Fibroblast of lung (primary cell): ENCODE measurements around the gene METTL23. TPM values are rescaled to one million over a fixed set of nuclear protein-coding genes. Genes with fewer than 3 reads are reported as not detected.

Source experiments
- DNase-seq, 2 donors: peaks; one replicate each; pipeline versions ENCODE4 v3.0.0 to v3.0.0-alpha.2; 2010; ENCODE audit warnings: low read depth in 2 of 2
- H2AFZ ChIP-seq: 2 replicates; pipeline ENCODE4 v1.5.1; 2012; ENCODE audit warnings: low read length, control low read depth, inconsistent platforms
- H3K27ac ChIP-seq: 2 replicates; pipeline ENCODE4 v1.5.1; 2011; ENCODE audit warnings: low read length, control low read depth; ENCODE audit not compliant: insufficient read depth
- H3K27me3 ChIP-seq: 2 replicates; pipeline ENCODE4 v1.5.1; 2011; ENCODE audit warnings: mild to moderate bottlenecking, low read length; ENCODE audit not compliant: control insufficient read depth, insufficient read depth
- H3K36me3 ChIP-seq: 2 replicates; pipeline ENCODE4 v1.5.1; 2011; ENCODE audit warnings: low read length; ENCODE audit not compliant: control insufficient read depth, insufficient read depth
- H3K4me1 ChIP-seq: 2 replicates; pipeline ENCODE4 v1.5.1; 2011; ENCODE audit warnings: low read length; ENCODE audit not compliant: control insufficient read depth, insufficient read depth; ENCODE audit errors: extremely low read depth
- H3K4me2 ChIP-seq: 2 replicates; pipeline ENCODE4 v1.5.1; 2011; ENCODE audit warnings: low read length, control low read depth; ENCODE audit not compliant: insufficient read depth; ENCODE audit errors: extremely low read depth
- H3K4me3 ChIP-seq, 4 experiments: fragments of 200-600 bp in 1 of 4; sonication (generic) in 1 of 4; replicated peaks in 1 of 4; 2 replicates each; pipeline ENCODE4 v1.5.1; 2011 to 2016; ENCODE audit warnings: low read length in 4 of 4, low read depth in 3 of 4, mild to moderate bottlenecking in 3 of 4, control low read depth in 2 of 4, inconsistent platforms in 1 of 4, mixed read lengths in 1 of 4; ENCODE audit not compliant: insufficient read depth in 1 of 4; ENCODE audit errors: control extremely low read depth in 1 of 4
- H3K79me2 ChIP-seq: 2 replicates; pipeline ENCODE4 v1.5.1; 2012; ENCODE audit warnings: mild to moderate bottlenecking, low read length, inconsistent platforms; ENCODE audit not compliant: control insufficient read depth, insufficient read depth
- H3K9ac ChIP-seq: 2 replicates; pipeline ENCODE4 v1.5.1; 2011; ENCODE audit warnings: mild to moderate bottlenecking, low read length, control low read depth; ENCODE audit not compliant: insufficient read depth
- H3K9me3 ChIP-seq: 2 replicates; pipeline ENCODE4 v1.5.1; 2012; ENCODE audit warnings: low read depth, low read length; ENCODE audit not compliant: control insufficient read depth, insufficient read depth
- H4K20me1 ChIP-seq: 2 replicates; pipeline ENCODE4 v1.5.1; 2011; ENCODE audit warnings: low read length; ENCODE audit not compliant: control insufficient read depth, insufficient read depth; ENCODE audit errors: extremely low read depth
- EZH2 ChIP-seq: IDR thresholded peaks from 2 replicates; pipeline ENCODE4 v1.5.1; 2012; ENCODE audit warnings: low read length, control low read depth, mild to moderate bottlenecking; ENCODE audit errors: missing control alignments
- polyA plus RNA-seq, 2 donors: library from polyadenylated mRNA; depleted of rRNA in 1 of 2; stranded (reverse) in 1 of 2; unstranded in 1 of 2; fragments of >200 nt; gene quantifications; 2 replicates each; pipeline ENCODE4 v1.2.1, GENCODE V29; 2011 to 2012; ENCODE audit warnings: missing spikeins in 1 of 2
- total RNA-seq: library from RNA; depleted of rRNA; stranded (reverse); fragments of >200 nt; gene quantifications from 2 replicates; pipeline ENCODE4 v1.2.1, GENCODE V29; 2014
- TF ChIP-seq, protein P1 (sequence below), 2 donors: IDR thresholded peaks in 1 of 2; conservative IDR thresholded peaks in 1 of 2; 1 replicate in 1 of 2; 2 replicates in 1 of 2; pipeline ENCODE4 v1.5.1; 2011 to 2012; ENCODE audit warnings: low read length in 2 of 2, control low read depth in 1 of 2, inconsistent platforms in 1 of 2, low read depth in 1 of 2, mild to moderate bottlenecking in 1 of 2

The METTL23 gene
- total and polyA plus RNA-seq, 2 donors (not counting 1 experiment from before 2014, with no cell fraction given): 26.4 to 35.1 TPM

DNA sequence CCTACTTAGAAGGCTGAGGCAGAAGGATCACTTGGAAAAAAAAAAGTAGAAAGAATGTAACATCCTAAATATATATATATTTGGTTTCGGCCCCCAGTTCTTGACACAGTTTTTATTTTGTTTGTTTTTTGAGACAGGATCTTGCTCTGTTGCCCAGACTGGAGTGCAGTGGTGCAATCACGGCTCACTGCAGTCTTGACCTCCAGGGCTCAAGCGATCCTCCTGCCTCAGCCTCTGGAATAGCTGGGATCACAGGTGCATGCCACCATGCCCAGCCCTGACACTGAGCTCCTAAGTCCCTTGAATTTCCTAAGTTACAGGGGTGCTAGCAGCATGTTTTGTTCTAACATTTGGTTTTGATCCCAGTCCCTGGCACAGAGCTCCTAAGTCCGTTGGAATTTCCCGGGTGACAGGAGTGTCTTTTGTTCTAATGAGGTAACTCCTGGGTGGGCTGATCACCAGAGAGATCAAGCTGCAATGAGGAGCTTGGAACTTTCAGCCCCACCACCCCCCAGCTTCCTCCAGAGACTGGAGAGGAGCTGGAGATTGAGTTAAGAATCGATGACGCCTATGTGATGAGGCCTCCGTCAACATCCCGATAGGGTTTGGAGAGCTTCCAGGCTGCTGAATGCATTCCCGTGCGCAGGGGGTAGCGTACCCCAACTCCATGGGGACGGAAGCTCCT, 35.9 kb upstream of the METTL23 start:
- no peaks in the 10 kb centered on the region for H4K20me1 ChIP-seq
- no peak overlapping the region for H3K4me2 ChIP-seq
- TF ChIP-seq EZH2: no peak
- TF ChIP-seq, protein P1, sequence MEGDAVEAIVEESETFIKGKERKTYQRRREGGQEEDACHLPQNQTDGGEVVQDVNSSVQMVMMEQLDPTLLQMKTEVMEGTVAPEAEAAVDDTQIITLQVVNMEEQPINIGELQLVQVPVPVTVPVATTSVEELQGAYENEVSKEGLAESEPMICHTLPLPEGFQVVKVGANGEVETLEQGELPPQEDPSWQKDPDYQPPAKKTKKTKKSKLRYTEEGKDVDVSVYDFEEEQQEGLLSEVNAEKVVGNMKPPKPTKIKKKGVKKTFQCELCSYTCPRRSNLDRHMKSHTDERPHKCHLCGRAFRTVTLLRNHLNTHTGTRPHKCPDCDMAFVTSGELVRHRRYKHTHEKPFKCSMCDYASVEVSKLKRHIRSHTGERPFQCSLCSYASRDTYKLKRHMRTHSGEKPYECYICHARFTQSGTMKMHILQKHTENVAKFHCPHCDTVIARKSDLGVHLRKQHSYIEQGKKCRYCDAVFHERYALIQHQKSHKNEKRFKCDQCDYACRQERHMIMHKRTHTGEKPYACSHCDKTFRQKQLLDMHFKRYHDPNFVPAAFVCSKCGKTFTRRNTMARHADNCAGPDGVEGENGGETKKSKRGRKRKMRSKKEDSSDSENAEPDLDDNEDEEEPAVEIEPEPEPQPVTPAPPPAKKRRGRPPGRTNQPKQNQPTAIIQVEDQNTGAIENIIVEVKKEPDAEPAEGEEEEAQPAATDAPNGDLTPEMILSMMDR (conservative IDR thresholded peaks at IDR 0.05 in 1 of 2, IDR thresholded peaks at IDR 0.05 in 1 of 2; ENCODE audit: low read depth in 1 of 2, low read length in 2 of 2): no peak
- H2AFZ ChIP-seq: no peak overlapping the region
- peaks cover 27% of the 10 kb centered on the region for H3K79me2 ChIP-seq
- H3K9ac ChIP-seq: no peak overlapping the region
- H3K4me1 ChIP-seq: peaks cover 16% of the 10 kb centered on the region
- no peak overlapping the region for H3K27ac ChIP-seq
- H3K4me3 ChIP-seq: no peak overlapping the region
- H3K27me3 ChIP-seq: no peaks in the 10 kb centered on the region
- DNase-seq: no peak
- H3K9me3 ChIP-seq: no peaks in the 10 kb centered on the region
- peaks cover 4% of the 10 kb centered on the region for H3K36me3 ChIP-seq

DNA sequence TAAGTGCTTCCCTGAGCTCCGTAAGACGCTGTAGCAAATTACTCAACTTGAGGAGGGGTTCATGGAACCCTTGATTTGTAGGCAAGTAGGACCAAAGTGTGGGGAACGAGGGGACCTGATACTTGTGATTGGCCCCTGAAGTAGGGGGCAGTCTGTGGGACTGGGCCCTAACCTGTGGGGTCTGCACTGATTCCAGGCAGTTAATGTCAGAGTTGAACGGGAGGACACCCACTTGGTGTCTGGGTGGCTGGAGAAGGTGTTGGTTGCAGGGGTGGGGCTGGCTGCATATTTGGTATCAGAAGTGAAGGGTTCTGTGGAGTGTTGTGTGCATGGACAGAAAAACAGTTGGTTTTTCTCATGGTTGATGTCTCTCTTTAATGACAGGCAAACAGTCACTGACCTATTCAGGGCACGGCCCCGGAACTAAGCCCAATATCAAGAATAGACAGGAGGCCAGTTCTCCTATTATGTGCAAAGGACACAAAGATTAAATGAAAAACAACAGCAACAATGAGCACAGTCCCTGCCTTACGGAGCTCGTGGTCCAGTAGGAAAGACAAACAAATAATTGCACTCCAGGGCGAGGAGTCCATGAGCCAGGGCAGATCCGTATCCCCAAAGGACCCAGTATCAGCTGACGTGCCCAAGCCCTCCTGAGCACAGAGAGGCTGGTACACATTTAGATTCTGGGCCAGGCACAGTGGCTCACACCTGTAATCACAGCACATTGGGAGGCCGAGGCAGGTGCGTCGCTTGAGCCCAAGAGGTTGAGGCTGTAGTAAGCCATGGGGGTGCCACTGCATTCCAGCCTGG, 35.1 kb upstream of the METTL23 start:
- Histone ChIP-seq H3K4me1 (peaks cover 16% of the 10 kb centered on the region), H3K27ac (no peak overlapping the region), H3K27me3 (no peaks in the 10 kb centered on the region), H3K79me2 (peaks cover 32% of the 10 kb centered on the region), H4K20me1 (no peaks in the 10 kb centered on the region), H3K36me3 (peaks cover 4% of the 10 kb centered on the region), H3K9ac (no peak overlapping the region), H3K9me3 (no peaks in the 10 kb centered on the region), H3K4me3 (no peak overlapping the region), H2AFZ (no peak overlapping the region), H3K4me2 (no peak overlapping the region)
- DNase-seq: no peak
- TF ChIP-seq, protein P1 (conservative IDR thresholded peaks at IDR 0.05 in 1 of 2, IDR thresholded peaks at IDR 0.05 in 1 of 2; ENCODE audit: low read depth in 1 of 2, low read length in 2 of 2): no peak
- TF ChIP-seq EZH2: no peak

DNA sequence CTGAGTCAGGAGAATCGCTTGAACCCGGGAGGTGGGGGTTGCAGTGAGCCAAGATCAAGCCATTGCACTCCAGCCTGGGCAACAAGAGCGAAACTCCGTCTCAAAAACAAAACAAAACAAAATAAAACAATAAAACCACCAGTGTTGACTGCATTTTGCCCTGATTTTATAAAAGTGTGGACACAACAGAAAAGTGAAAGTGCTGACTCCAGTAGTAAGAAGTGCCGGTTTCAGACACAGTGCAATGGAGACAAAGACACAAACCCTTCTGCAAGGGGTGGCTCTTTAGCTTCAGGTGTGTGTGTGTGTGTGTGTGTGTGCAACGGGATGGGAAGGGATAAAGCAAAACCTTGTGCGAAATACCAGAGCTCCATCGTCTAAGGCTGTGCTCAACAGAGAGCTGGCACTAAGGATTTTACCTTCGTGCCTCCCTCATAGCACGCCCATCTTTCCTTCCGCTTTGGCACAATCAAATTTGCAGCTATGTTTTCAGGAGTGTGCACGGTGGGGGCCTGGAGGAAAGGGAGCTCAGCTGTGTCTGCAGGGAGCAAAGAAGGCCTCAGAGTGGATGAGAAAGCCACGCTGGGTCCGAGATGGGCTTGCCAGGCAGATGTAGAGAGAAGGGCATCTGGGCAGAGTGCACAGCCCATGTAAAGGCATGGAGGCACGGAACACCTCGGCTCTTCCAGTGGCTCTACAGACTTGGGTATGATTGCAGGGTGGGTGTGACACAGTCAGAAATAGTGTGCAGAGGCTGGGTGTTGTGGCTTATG, 31.4 kb upstream of the METTL23 start:
- peaks cover 12% of the 10 kb centered on the region for H3K4me1 ChIP-seq
- peaks cover 57% of the 10 kb centered on the region for H3K79me2 ChIP-seq
- no peaks in the 10 kb centered on the region for H3K27me3 ChIP-seq
- H3K27ac ChIP-seq: no peak overlapping the region
- H3K4me2 ChIP-seq: no peak overlapping the region
- no peaks in the 10 kb centered on the region for H3K9me3 ChIP-seq
- H3K9ac ChIP-seq: no peak overlapping the region
- H4K20me1 ChIP-seq: no peaks in the 10 kb centered on the region
- TF ChIP-seq EZH2: no peak
- TF ChIP-seq, protein P1 (conservative IDR thresholded peaks at IDR 0.05 in 1 of 2, IDR thresholded peaks at IDR 0.05 in 1 of 2; ENCODE audit: low read depth in 1 of 2, low read length in 2 of 2): no peak
- no peak overlapping the region for H2AFZ ChIP-seq
- H3K4me3 ChIP-seq: no peak overlapping the region
- H3K36me3 ChIP-seq: no peaks in the 10 kb centered on the region
- no peak for DNase-seq
